ENCODE data around the gene NAPA.

NAPA gene

GRCh38 chr19:47499863-47500830 lies 14.7 kb downstream of the NAPA start:
- no peak for DNase-seq

GRCh38 chr19:47499371-47499770 lies 15.5 kb downstream of the NAPA start:
- DNase-seq = no peak

- DNase-seq = no peak
These were observed 16.3 kb downstream of the NAPA start for GRCh38 chr19:47498561-47498960.

- peak in 1 of 2 experiments; percentile 47 for DNase-seq
These were observed 16.9 kb downstream of the NAPA start for GRCh38 chr19:47497821-47498520.

- peak; percentile 58 to 89 for DNase-seq
These were observed 17.7 kb downstream of the NAPA start for GRCh38 chr19:47497050-47497766.

GRCh38 chr19:47495478-47496372 lies 19.1 kb downstream of the NAPA start:
- DNase-seq = no peak

GRCh38 chr19:47494729-47495128 lies 20.1 kb downstream of the NAPA start:
- peak; percentile 20 to 46 for DNase-seq

GRCh38 chr19:47494211-47494547 lies 20.7 kb downstream of the NAPA start:
- no peak for DNase-seq

- no peak for DNase-seq
These were observed 21.3 kb downstream of the NAPA start for GRCh38 chr19:47493378-47494210.

- no peak for DNase-seq
These were observed 22.1 kb downstream of the NAPA start for GRCh38 chr19:47492571-47493377.

- no peak for DNase-seq
These were observed 22.7 kb downstream of the NAPA start for GRCh38 chr19:47492137-47492533.

GRCh38 chr19:47491358-47492136 lies 23.3 kb downstream of the NAPA start:
- DNase-seq = no peak

GRCh38 chr19:47490847-47491246 lies 24.0 kb downstream of the NAPA start:
- DNase-seq = no peak

GRCh38 chr19:47490031-47490430 lies 24.8 kb downstream of the NAPA start:
- DNase-seq = no peak

GRCh38 chr19:47489072-47489914 lies 25.6 kb downstream of the NAPA start:
- DNase-seq = no peak

GRCh38 chr19:47487551-47488515 lies 27.0 kb downstream of the NAPA start:
- DNase-seq = no peak

GRCh38 chr19:47486900-47487299 lies 28.0 kb downstream of the NAPA start:
- DNase-seq = no peak

Measured in NCI-H2081 (cell line).